GM18526 (cell line): ENCODE measurements around the gene INTU.

ENCODE experiments used
- POLR2A ChIP-seq: IDR thresholded peaks from 3 replicates; pipeline ENCODE4 v1.6.1; 2011; ENCODE audit not compliant: insufficient read length; ENCODE audit errors: extremely low read depth

The INTU gene

GRCh38 chr4:127698789-127699200 is 66.0 kb downstream of the INTU start:
- TF ChIP-seq POLR2A: no peak

- TF ChIP-seq POLR2A: no peak
These were observed 76.2 kb downstream of the INTU start for GRCh38 chr4:127708985-127709384.

GRCh38 chr4:127709456-127709855 is 76.7 kb downstream of the INTU start:
- no peak for TF ChIP-seq POLR2A

- no peak for TF ChIP-seq POLR2A
These were observed 97.6 kb downstream of the INTU start, which contains the start of gene SLC25A31 for GRCh38 chr4:127730142-127730913. Gene SLC25A31 (plus strand): TSS chr4:127730400. CDS start chr4:127730546, 146 bp downstream.

- no peak for TF ChIP-seq POLR2A
These were observed 98.6 kb downstream of the INTU start for GRCh38 chr4:127731406-127731805.

- no peak for TF ChIP-seq POLR2A
These were observed 100.0 kb downstream of the INTU start for GRCh38 chr4:127732623-127733328.

GRCh38 chr4:127734976-127735375 is 102.2 kb downstream of the INTU start:
- TF ChIP-seq POLR2A: no peak

GRCh38 chr4:127737295-127737694 is 104.5 kb downstream of the INTU start:
- TF ChIP-seq POLR2A: no peak

GRCh38 chr4:127741247-127741646 is 108.5 kb downstream of the INTU start:
- TF ChIP-seq POLR2A: no peak

- no peak for TF ChIP-seq POLR2A
These were observed 115.1 kb downstream of the INTU start for GRCh38 chr4:127747883-127748282.

- TF ChIP-seq POLR2A: no peak
These were observed 116.2 kb downstream of the INTU start for GRCh38 chr4:127748957-127749356.

- TF ChIP-seq POLR2A: no peak
These were observed 124.1 kb downstream of the INTU start for GRCh38 chr4:127756906-127757305.

- TF ChIP-seq POLR2A: no peak
These were observed 126.6 kb downstream of the INTU start for GRCh38 chr4:127759228-127759820.

- TF ChIP-seq POLR2A: no peak
These were observed 127.1 kb downstream of the INTU start for GRCh38 chr4:127759893-127760292.

- TF ChIP-seq POLR2A: no peak
These were observed 138.9 kb downstream of the INTU start for GRCh38 chr4:127771535-127772275.
